GM12864 (cell line): Measurements from ENCODE around the gene MPP1.

ENCODE experiments used
- DNase-seq: peaks from one replicate; pipeline ENCODE4 v3.0.0-alpha.2; 2011; ENCODE audit warnings: low read depth
- H3K4me3 ChIP-seq: 2 replicates; pipeline ENCODE4 v1.5.1; 2011; ENCODE audit warnings: mild to moderate bottlenecking, low read depth, low read length, control low read depth
- CTCF ChIP-seq: IDR thresholded peaks from 2 replicates; pipeline ENCODE4 v1.5.1; 2011; ENCODE audit warnings: low read depth, mild to moderate bottlenecking, moderate library complexity, low read length, control low read depth, inconsistent platforms; ENCODE audit errors: missing control alignments

Gene MPP1

GRCh38 chrX:154751203-154751668, 54.0 kb downstream of the MPP1 start:
- TF ChIP-seq CTCF, result no peak
- no peak for DNase-seq
- peak overlapping the region; percentile 65; the same call in 1 of the 2 replicates for H3K4me3 ChIP-seq

- peak within 1 kb of the TSS; percentile 65 for H3K4me3 ChIP-seq
- no peak for DNase-seq
- TF ChIP-seq CTCF, result no peak
These were observed 54.7 kb downstream of the MPP1 start, which contains the start of gene GAB3 for GRCh38 chrX:154750301-154751202. GAB3 (minus strand) TSS chrX:154751077; CDS start chrX:154751025, 52 bp downstream.

GRCh38 chrX:154749856-154750255, 55.4 kb downstream of the MPP1 start:
- no peak for DNase-seq
- peak overlapping the region; percentile 65; the same call in 1 of the 2 replicates for H3K4me3 ChIP-seq
- TF ChIP-seq CTCF, result peak; percentile 3

GRCh38 chrX:154748712-154749339, 56.5 kb downstream of the MPP1 start:
- no peak overlapping the region for H3K4me3 ChIP-seq
- DNase-seq, result no peak
- TF ChIP-seq CTCF, result peak; percentile 59

- no peak for DNase-seq
- no peak overlapping the region for H3K4me3 ChIP-seq
- TF ChIP-seq CTCF, result no peak
These were observed 62.7 kb downstream of the MPP1 start for GRCh38 chrX:154742613-154743012.

GRCh38 chrX:154739952-154740465, 65.3 kb downstream of the MPP1 start:
- no peak for DNase-seq
- TF ChIP-seq CTCF, result no peak
- no peak overlapping the region for H3K4me3 ChIP-seq
